ENCODE data around the gene ATP6AP1.

Gene ATP6AP1

GRCh38 chrX:154436374-154436982 is 8.0 kb downstream of the ATP6AP1 start:
- in situ Hi-C loops (cut with HindIII; ENCODE audit: low sequenced_read_pairs), result no loop called here
- DNase-seq (ENCODE audit: low read depth), result no peak
- H3K4me3 ChIP-seq (ENCODE audit: low read depth, low read length), result peak overlapping the region; percentile 62
- TF ChIP-seq, protein P1, sequence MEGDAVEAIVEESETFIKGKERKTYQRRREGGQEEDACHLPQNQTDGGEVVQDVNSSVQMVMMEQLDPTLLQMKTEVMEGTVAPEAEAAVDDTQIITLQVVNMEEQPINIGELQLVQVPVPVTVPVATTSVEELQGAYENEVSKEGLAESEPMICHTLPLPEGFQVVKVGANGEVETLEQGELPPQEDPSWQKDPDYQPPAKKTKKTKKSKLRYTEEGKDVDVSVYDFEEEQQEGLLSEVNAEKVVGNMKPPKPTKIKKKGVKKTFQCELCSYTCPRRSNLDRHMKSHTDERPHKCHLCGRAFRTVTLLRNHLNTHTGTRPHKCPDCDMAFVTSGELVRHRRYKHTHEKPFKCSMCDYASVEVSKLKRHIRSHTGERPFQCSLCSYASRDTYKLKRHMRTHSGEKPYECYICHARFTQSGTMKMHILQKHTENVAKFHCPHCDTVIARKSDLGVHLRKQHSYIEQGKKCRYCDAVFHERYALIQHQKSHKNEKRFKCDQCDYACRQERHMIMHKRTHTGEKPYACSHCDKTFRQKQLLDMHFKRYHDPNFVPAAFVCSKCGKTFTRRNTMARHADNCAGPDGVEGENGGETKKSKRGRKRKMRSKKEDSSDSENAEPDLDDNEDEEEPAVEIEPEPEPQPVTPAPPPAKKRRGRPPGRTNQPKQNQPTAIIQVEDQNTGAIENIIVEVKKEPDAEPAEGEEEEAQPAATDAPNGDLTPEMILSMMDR (IDR thresholded peaks at IDR 0.05; ENCODE audit: low read depth, low read length, missing control alignments), result no peak

- in situ Hi-C loops (cut with HindIII; ENCODE audit: low sequenced_read_pairs), result no loop called here
- peak within 1 kb of the TSS; percentile 62 for H3K4me3 ChIP-seq (ENCODE audit: low read depth, low read length)
- no peak for DNase-seq (ENCODE audit: low read depth)
- TF ChIP-seq, protein P1 (IDR thresholded peaks at IDR 0.05; ENCODE audit: low read depth, low read length, missing control alignments), result no peak
Measured at GRCh38 chrX:154436983-154437752, 8.7 kb downstream of the ATP6AP1 start, which contains the start of gene GDI1. Gene GDI1, plus strand, starts transcription at chrX:154437154. Its CDS starts 101 bp downstream, at chrX:154437255.

- TF ChIP-seq, protein P1 (IDR thresholded peaks at IDR 0.05; ENCODE audit: low read depth, low read length, missing control alignments), result no peak
- H3K4me3 ChIP-seq (ENCODE audit: low read depth, low read length), result peak overlapping the region; percentile 62
- no peak for DNase-seq (ENCODE audit: low read depth)
- in situ Hi-C loops (cut with HindIII; ENCODE audit: low sequenced_read_pairs), result no loop called here
Measured at GRCh38 chrX:154437971-154438893, 9.8 kb downstream of the ATP6AP1 start.

DNA sequence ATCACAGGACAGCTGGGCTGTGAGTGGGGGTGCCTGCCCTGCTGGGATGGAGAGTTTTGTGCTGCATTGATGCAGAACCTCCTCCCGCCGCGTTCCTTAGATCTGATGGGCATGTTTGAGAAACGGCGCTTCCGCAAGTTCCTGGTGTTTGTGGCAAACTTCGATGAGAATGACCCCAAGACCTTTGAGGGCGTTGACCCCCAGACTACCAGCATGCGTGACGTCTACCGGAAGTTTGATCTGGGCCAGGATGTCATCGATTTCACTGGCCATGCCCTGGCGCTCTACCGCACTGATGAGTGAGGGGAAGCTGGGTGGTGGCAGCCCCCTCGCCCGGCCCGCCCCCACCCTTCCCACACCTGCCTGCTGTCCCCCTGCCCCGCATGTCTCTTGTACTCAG is 11.4 kb downstream of the ATP6AP1 start:
- in situ Hi-C loops (cut with HindIII; ENCODE audit: low sequenced_read_pairs), result no loop called here
- no peak overlapping the region for H3K4me3 ChIP-seq (ENCODE audit: low read depth, low read length)
- DNase-seq (ENCODE audit: low read depth), result no peak
- TF ChIP-seq, protein P1 (IDR thresholded peaks at IDR 0.05; ENCODE audit: low read depth, low read length, missing control alignments), result no peak

- TF ChIP-seq, protein P1 (IDR thresholded peaks at IDR 0.05; ENCODE audit: low read depth, low read length, missing control alignments), result no peak
- in situ Hi-C loops (cut with HindIII; ENCODE audit: low sequenced_read_pairs), result no loop called here
- H3K4me3 ChIP-seq (ENCODE audit: low read depth, low read length), result no peak overlapping the region
- no peak for DNase-seq (ENCODE audit: low read depth)
Measured at GRCh38 chrX:154440623-154441357, 12.3 kb downstream of the ATP6AP1 start.
